Spleen (tissue), 7 donors: Measurements from ENCODE around the gene KLK3.

Experiments
- POLR2A ChIP-seq, 3 donors: fragments of 450-650 bp; IDR thresholded peaks; one replicate each; pipeline ENCODE4 v1.5.1; 2017; ENCODE audit warnings: antibody characterized with exemption in 3 of 3, mild to moderate bottlenecking in 1 of 3
- POLR2AphosphoS5 ChIP-seq, 3 donors: sonication (generic); formaldehyde crosslinking; IDR thresholded peaks; one replicate each; pipeline ENCODE4 v1.5.1; 2017; ENCODE audit warnings: antibody characterized with exemption in 3 of 3
- TF ChIP-seq, protein P1 (sequence below), 11 experiments: fragments of 200-600 bp in 7 of 11; fragments of 450-650 bp in 4 of 11; sonication (generic) in 4 of 11; IDR thresholded peaks in 8 of 11; conservative IDR thresholded peaks in 3 of 11; 1 replicate in 7 of 11; 2 replicates in 4 of 11; pipeline versions ENCODE4 v1.4.0 to v1.8.0; 2016 to 2021; ENCODE audit warnings: antibody characterized with exemption in 11 of 11, inconsistent platforms in 4 of 11, mild to moderate bottlenecking in 1 of 11
- donor health status: DM: no; HTN: no; CAD: no; lungs with moderate emphysema.
- donor health status: DM: no; HTN: no; CAD: no.
- donor health status: DM: no; HTN: no; CAD: no.

GRCh38 chr19:50850738-50851137, 4.0 kb upstream of the KLK3 start:
- TF ChIP-seq, protein P1, sequence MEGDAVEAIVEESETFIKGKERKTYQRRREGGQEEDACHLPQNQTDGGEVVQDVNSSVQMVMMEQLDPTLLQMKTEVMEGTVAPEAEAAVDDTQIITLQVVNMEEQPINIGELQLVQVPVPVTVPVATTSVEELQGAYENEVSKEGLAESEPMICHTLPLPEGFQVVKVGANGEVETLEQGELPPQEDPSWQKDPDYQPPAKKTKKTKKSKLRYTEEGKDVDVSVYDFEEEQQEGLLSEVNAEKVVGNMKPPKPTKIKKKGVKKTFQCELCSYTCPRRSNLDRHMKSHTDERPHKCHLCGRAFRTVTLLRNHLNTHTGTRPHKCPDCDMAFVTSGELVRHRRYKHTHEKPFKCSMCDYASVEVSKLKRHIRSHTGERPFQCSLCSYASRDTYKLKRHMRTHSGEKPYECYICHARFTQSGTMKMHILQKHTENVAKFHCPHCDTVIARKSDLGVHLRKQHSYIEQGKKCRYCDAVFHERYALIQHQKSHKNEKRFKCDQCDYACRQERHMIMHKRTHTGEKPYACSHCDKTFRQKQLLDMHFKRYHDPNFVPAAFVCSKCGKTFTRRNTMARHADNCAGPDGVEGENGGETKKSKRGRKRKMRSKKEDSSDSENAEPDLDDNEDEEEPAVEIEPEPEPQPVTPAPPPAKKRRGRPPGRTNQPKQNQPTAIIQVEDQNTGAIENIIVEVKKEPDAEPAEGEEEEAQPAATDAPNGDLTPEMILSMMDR (IDR thresholded peaks at IDR 0.05 in 8 of 11, conservative IDR thresholded peaks at IDR 0.05 in 3 of 11) = no peak
- TF ChIP-seq POLR2A (IDR thresholded peaks at IDR 0.05) (no peak), POLR2AphosphoS5 (IDR thresholded peaks at IDR 0.05) (no peak)
